K562 (cell line): ENCODE measurements around the gene CFAP126. TPM values are rescaled to one million over a fixed set of nuclear protein-coding genes. Genes with fewer than 3 reads are reported as not detected.
A peak's percentile ranks its signal among the peaks of the same experiment; 100 is the strongest.

ENCODE experiments used
- BMI1 ChIP-seq: fragments of 150-350 bp; IDR thresholded peaks from 2 replicates; pipeline ENCODE4 v1.6.1; 2014; ENCODE audit warnings: low read length
- E2F1 ChIP-seq: sonication (generic); formaldehyde crosslinking; IDR thresholded peaks from 2 replicates; pipeline ENCODE4 v1.8.1; 2023; ENCODE audit warnings: mild to moderate bottlenecking, missing genetic modification reagents, moderate library complexity
- JUNB ChIP-seq: fragments of 450-650 bp; formaldehyde crosslinking; conservative IDR thresholded peaks from 2 replicates; pipeline ENCODE4 v1.4.0; 2020; ENCODE audit warnings: mild to moderate bottlenecking
- NR0B1 ChIP-seq: fragments of 450-650 bp; IDR thresholded peaks from one replicate; pipeline ENCODE4 v1.6.1; 2018; ENCODE audit warnings: mild to moderate bottlenecking, moderate library complexity; ENCODE audit not compliant: partially characterized antibody
- PHF8 ChIP-seq: fragments of 200-600 bp; sonication (generic); IDR thresholded peaks from 2 replicates; pipeline ENCODE4 v1.6.1; 2012; ENCODE audit warnings: mixed run types, mild to moderate bottlenecking, inconsistent platforms, low read length, moderate library complexity, borderline replicate concordance
- POLR2AphosphoS2 ChIP-seq: IDR thresholded peaks from 2 replicates; pipeline ENCODE4 v1.6.1; 2012; ENCODE audit warnings: low read length, improper control_type of control experiment
- SETDB1 ChIP-seq: IDR thresholded peaks from one replicate; pipeline ENCODE4 v1.6.1; 2012; ENCODE audit warnings: low read length, control low read depth, inconsistent platforms
- ZBTB11 ChIP-seq, 3 experiments: fragments of 200-800 bp in 1 of 3; fragments of 250-450 bp in 1 of 3; fragments of 450-650 bp in 1 of 3; sonication (Bioruptor Pico) in 1 of 3; sonication (Bioruptor generic) in 1 of 3; formaldehyde crosslinking in 1 of 3; IDR thresholded peaks; 2 replicates each; pipeline versions ENCODE4 v1.6.1 to v1.8.0; 2016 to 2022; ENCODE audit warnings: mild to moderate bottlenecking in 2 of 3, missing genetic modification characterization in 2 of 3, missing compliant biosample characterization in 1 of 3, moderate library complexity in 1 of 3
- ZBTB26 ChIP-seq: fragments of 450-650 bp; formaldehyde crosslinking; IDR thresholded peaks from 2 replicates; pipeline ENCODE4 v1.4.0; 2022; ENCODE audit warnings: missing genetic modification characterization
- ZNF197 ChIP-seq: fragments of 200-800 bp; sonication (Bioruptor generic); IDR thresholded peaks from 2 replicates; pipeline ENCODE4 v1.6.1; 2016; ENCODE audit warnings: low read depth, missing genetic modification characterization, missing compliant biosample characterization
- ZNF277 ChIP-seq: fragments of 250-450 bp; sonication (Bioruptor Pico); IDR thresholded peaks from 2 replicates; pipeline ENCODE4 v1.8.0; 2022; ENCODE audit warnings: inconsistent platforms, mild to moderate bottlenecking, moderate library complexity, borderline replicate concordance
- ZNF764 ChIP-seq: fragments of 250-450 bp; sonication (Bioruptor Pico); IDR thresholded peaks from 2 replicates; pipeline ENCODE4 v1.4.0; 2020; ENCODE audit warnings: low read depth, mild to moderate bottlenecking, moderate library complexity
- polyA plus RNA-seq, 8 experiments: library from polyadenylated mRNA; depleted of rRNA in 4 of 8; stranded (reverse) in 5 of 8; unstranded in 3 of 8; fragments of >200 nt; fragmentation: Nextera tagmentation in 2 of 8; fragmentation: Illumina TruSeq in 1 of 8; extraction: Ambion mirVana in 2 of 8; extraction: Trizol in 1 of 8; gene quantifications; 2 replicates each; pipeline versions ENCODE4 v1.2.1 to v1.2.3, GENCODE V29; 2011 to 2014; ENCODE audit warnings: inconsistent platforms in 1 of 8, missing spikeins in 1 of 8
- total RNA-seq, 7 experiments: library from RNA; depleted of rRNA in 6 of 7; stranded (reverse); fragments of >200 nt in 6 of 7; fragmentation: Illumina TruSeq in 2 of 7; extraction: Trizol in 2 of 7; gene quantifications; 2 replicates each; pipeline versions ENCODE4 v1.2.1 to v1.2.3, GENCODE V29; 2011 to 2021; ENCODE audit warnings: low replicate concordance in 1 of 7
- TF ChIP-seq, protein P1 (sequence below): fragments of 250-450 bp; sonication (Bioruptor Pico); IDR thresholded peaks from 2 replicates; pipeline ENCODE4 v1.8.0; 2022; ENCODE audit warnings: moderate library complexity, mild to moderate bottlenecking, inconsistent platforms

The CFAP126 gene
- total and polyA plus RNA-seq, 9 of the 15 experiments (the other 6 are each of a cell fraction or from before 2014, with no cell fraction given) = not detected

DNA sequence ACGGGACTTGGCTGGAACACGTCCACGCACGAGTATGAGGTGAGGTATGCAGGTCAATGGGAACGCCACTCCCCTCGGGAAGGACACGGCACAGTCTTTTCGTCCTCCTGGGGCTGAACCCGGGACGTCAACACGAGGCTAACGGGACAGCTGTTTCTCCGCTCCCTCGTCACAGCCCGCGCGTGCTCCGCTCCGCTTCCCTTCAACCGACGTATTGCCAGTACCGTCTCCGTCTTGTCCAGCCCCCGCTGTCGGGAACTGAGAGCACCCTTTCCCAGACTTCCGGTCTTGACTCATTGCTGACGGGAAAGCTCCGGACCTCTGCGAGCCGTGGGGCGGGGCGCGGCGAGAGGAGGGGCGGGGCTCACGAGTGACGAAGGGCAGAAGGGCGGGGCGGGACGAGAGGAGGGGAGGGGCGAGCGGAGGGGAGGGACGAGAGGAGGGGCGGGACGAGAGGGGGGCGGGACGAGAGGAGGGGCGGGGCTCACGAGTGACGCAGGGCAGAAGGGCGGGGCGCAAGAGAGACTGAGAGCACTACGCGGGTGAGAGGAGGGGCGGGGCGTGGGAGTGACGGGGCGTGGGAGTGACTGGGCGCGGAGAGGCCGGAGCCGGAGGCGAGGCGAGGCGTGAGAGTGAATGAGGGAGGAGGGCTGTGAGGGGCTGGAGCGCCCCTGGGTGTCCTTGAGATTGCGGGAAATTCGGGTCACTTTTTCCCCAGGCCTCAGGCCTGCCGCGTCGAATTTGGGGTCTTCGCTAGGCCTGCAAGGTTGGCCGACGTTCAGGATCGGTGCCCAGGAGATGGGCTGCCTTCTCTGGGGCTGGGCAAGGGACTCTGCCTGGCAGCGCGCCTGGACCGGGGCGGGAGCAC lies 22.2 kb upstream of the CFAP126 start (continued):
- TF ChIP-seq NR0B1 (no peak), PHF8 (peak; percentile 99), ZNF197 (CRISPR knock-in tag) (no peak), E2F1 (no peak), POLR2AphosphoS2 (no peak), BMI1 (no peak), SETDB1 (no peak), JUNB (CRISPR knock-in tag) (no peak), ZBTB26 (CRISPR knock-in tag) (0 out of 2 replicates have a peak, but pooled peaks have one; percentile 55), ZNF764 (CRISPR knock-in tag) (no peak), ZBTB11 (CRISPR knock-in tag; IDR thresholded peaks at IDR 0.05) (peak in 1 of 3 experiments; percentile 89; a peak in 2 of 6 replicates), ZNF277 (no peak)
- TF ChIP-seq, protein P1, sequence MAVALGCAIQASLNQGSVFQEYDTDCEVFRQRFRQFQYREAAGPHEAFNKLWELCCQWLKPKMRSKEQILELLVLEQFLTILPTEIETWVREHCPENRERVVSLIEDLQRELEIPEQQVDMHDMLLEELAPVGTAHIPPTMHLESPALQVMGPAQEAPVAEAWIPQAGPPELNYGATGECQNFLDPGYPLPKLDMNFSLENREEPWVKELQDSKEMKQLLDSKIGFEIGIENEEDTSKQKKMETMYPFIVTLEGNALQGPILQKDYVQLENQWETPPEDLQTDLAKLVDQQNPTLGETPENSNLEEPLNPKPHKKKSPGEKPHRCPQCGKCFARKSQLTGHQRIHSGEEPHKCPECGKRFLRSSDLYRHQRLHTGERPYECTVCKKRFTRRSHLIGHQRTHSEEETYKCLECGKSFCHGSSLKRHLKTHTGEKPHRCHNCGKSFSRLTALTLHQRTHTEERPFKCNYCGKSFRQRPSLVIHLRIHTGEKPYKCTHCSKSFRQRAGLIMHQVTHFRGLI (CRISPR knock-in tag) = no peak
